ENCODE measurements around the gene UBE2G2.

The UBE2G2 gene

DNA sequence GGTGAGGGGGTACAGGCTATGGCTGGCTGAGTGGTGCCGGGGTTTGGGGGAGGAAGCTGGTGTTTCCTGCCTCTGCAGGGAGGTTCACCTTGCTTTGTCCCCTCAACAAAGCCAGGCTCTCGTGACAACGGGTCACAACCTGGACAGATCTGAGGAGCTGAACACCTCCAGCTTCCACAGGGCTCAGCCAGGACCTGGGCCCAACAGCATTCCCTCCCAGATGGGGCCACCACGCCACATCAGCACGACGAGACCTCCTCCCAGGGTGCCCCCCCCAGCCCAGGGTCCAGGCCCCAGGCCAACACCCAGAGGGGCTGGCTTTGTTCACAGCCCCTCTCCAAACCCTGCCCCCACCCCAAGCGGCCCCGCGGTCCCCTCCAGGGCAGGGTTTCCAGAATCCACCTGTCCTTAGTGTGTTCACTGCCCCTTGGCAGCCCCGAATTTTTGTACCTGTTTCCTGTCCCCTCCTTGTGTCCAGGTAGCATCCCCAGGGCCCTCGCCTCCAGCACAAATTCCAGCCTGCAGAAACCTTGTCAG is 34.7 kb downstream of the UBE2G2 start:
- no peak for DNase-seq (ENCODE audit: extremely low read depth in 1 of 2, low read depth in 1 of 2)

DNA sequence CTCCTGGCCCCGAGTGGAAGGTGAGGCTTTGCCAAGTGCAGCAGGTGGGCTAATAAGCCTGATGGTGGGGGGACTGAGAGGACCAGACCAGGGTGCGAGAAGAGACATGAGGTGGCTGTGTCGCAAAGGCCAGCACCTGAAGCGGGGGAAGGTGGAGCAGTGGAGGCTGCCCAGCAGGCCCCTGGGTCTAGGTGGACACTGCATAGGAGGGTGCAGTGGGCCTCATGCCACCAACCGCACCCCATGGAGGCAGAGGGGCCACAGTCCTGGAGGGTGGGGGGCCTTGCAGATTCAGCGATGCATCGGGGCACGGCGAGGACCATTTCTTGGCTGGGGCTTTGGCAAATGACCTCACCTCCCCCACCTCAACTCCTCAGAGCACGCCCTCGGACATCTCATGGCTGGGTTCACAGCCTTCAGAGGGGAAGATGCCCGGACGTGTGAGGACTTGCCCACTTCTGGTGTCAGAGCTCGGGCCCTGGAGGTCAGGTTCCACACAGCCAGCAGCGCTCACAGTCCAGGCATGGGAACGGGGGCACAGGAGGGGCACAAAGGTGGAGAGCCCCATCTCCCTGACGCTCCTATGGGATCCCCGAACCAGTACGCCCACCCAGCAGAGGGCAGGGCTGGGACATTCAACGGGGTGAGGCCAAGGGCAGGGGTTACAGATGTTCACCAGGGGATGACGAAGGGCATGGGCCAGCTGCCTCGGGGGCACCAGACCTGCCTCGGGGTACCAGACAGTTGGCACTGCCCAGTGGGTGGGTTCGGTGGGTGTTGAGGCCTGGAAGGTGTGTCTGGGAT is 35.4 kb downstream of the UBE2G2 start:
- no peak for DNase-seq (ENCODE audit: extremely low read depth in 1 of 2, low read depth in 1 of 2)

DNA sequence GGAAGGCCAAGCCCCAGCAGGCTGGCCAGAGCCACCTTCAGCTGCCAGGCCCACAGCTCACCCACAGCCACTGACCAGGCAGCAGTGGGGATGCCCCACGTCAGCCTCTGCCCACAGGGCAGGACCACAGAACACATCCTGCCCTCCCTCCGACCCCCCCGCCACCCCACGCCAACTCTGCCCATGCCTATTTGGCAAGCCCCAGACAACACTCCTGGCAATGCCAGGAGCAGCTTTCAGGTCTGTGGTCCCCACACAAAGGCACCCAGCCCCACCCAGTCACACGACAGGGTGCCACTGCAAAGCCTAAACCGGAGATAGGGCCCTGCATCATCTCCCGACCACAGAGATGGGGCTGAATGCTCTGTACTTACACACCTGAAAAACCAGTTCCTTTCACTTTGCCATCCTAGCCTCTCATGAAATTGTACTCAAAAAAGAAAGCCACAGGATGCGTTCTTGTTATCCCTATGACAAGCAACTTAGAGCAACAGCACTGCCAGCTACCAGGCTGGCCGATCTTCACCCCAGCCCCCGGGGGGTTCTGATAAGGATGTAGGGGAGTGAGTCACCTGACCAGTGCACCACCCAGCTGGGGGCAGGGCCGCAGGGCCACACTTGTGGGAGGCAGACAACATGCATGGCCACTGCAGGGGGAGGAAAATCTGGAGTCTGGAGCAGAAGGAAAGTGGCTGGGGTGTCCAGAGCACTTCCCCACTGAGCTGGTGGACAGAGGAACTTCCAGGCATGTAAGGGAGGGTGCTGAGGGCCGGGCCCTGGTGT is 36.2 kb downstream of the UBE2G2 start:
- peak; percentile 10 to 12 for DNase-seq (ENCODE audit: extremely low read depth in 1 of 2, low read depth in 1 of 2)

DNA sequence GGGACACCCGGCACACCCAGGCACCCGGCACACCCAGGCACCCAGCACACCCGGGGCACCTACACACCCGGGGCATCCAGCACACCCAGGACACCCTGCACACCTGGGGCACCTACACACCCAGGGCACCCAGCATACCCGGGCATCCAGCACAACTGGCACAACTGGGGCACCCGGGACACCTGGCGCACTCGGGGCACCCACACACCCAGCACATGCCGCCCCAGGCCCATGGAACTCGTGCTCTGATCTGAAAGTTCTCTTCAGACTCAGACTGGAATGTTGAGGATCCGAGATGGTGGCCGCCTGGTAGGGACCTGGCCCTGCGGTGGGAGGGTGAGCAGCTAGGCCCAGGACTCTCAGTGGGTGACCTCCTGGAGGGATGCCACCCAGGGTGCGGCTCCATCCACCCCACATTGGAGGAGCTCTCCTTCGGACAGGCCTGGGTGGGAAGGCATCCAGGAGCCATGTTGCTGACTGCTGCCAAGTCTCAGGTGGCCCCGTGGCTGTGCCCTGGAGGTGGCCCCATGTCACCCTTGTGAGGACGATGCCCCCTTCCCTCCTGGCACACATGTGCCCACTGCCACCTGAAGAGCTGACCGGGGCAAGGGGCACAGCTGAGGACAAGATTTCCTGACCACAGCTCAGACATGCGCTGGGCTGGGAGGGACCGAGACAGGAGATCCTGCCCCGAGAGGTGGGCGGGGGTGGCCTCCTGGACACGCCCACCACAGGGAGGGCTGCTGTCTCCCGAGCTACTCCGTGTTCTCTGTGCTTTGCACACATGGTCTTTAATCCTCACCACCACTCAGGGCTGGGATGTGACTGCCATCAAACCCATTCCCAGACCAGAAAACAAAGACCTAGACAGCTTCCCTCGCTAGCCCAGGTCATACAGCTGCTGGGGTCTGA is 37.0 kb downstream of the UBE2G2 start:
- no peak for DNase-seq (ENCODE audit: extremely low read depth in 1 of 2, low read depth in 1 of 2)

DNA sequence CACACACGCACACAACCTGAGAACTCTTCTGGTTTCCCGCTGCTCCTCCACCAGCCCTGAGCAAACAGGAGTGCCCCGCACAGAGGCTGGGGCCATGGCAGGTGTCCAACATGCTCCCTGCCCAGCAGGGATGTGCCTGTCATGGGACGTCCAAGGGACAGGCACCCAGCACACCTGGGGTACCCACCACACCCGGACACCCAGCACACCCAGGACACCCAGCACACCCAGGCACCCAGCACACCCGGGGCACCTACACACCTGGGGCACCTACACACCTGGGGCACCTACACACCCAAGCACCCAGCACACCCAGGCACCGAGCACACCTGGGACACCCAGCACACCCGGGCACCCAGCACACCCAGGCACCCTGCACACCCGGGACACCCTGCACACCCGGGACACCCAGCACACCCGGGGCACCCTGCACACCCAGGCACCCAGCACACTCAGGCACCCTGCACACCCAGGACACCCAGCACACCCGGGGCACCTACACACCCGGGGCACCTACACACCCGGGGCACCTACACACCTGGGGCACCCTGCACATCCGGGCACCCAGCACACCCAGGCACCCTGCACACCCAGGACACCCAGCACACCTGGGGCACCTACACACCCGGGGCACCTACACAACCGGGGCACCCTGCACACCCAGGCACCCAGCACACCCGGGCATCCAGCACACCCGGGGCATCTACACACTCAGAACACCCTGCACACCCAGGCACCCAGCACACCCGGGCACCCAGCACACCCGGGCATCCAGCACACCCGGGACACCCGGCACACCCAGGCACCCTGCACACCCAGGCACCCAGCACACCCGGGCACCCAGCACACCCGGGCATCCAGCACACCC is 37.9 kb downstream of the UBE2G2 start:
- DNase-seq (ENCODE audit: extremely low read depth in 1 of 2, low read depth in 1 of 2): no peak

DNA sequence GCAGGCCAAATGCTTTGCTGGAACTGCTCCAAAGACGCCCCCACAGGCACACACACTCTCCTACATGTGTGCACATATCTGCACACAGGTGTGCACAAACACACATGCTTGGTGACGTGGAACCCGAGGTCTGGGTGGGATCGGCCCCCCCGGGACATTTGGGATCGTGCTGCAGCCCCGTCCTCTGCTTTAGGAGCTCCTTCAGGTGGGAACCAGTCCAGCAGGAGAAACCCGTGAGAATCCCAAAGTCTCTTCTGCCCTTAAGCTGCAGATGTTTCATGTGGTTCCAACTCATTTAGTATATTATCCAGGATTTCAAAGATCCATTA is 38.6 kb downstream of the UBE2G2 start:
- no peak for DNase-seq (ENCODE audit: extremely low read depth in 1 of 2, low read depth in 1 of 2)

DNA sequence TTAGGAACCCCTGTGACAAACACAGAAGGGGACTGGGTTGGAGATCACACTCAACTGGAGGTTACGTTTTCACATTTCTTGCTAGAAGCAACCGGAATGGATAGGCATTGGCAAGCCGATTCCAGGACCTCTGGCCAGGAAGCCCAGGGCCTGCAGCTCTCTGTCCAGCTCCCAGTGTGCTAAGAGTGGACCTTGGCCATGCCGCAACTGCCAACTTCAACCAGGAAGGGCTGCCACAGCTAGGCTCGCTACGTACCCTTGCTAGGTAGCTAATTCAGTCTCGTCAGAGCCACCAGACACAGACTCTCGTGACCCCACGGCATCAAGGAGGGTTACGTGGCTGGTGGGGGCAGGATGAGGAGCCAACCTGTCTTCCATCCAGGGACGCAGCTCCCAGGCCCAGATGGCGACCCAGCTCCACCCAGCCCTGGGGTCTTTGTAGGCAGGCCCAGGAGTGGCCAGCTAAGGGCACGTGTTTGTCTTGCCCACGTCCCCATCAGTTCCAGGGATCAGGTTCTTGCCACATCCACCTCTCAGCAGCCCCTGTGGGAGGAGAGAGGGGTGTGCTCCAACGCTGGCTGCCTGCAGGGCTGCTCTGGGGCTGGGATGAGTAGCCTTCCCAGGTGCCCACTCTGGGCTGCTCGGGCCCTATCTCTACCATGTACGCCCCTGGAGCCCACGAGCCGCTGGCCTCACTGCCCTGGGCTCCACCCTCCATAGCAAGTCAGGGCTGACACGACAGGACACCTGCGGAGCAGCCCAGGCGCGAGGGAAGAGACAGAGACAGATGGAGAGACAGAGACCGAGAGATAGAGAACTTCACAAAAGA is 39.2 kb downstream of the UBE2G2 start:
- DNase-seq (ENCODE audit: extremely low read depth in 1 of 2, low read depth in 1 of 2): no peak

DNA sequence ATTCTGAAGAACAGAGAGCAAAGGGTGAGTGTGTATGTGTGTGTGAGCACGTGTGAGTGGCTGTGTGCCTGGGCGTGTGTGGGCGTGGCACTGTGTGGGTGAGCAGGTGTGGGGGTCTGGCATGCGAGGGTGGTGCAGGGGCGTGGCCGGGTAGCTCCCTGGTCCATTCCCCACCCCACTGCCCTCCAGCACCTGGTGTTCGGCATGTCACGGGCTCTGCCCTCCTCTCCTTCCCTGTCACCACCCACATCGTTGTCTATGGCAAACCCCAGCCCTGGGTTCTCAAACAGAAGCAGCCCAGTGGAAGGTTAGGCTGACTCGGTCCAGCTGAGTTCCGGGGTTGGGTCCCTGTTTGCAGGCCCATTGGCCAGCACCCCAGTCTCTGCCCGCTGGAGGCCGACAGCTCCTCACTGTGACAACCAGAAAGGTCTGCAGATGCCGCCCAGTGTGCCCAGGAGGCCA is 39.8 kb downstream of the UBE2G2 start:
- no peak for DNase-seq (ENCODE audit: extremely low read depth in 1 of 2, low read depth in 1 of 2)

DNA sequence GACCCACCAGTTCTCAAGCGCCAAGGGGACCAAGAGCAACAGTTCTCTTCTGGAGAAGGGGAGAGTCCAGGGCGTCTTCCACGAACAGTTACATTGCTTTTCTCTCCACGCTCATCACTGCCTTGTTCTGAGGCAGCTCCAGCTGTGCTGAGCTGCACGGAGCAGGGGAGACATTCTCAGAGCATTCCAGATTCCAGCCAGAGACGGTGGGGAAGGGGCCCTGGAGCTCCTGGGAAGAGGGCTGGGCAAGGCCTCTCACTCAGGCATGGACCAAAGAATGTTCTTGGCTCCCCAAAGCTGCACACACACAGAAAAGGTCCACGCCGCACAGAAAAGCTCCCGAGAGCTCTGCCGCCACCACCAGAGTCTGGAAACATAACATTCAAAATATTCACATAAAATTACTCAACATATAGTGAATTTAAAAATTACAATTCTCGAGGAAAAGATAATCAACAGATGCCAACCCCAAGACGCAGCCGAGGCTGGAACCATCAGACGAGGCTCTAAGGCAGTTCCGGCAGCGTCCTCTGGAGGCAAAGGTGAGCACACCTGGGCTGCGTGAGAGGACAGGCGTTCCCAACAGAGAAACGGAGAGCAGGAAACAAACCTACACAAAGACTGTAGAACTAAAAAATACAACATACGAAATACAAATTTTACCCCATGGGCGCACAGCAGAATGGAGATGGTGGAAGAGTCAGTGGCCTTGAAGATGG is 40.5 kb downstream of the UBE2G2 start:
- DNase-seq (ENCODE audit: extremely low read depth in 1 of 2, low read depth in 1 of 2): no peak

DNA sequence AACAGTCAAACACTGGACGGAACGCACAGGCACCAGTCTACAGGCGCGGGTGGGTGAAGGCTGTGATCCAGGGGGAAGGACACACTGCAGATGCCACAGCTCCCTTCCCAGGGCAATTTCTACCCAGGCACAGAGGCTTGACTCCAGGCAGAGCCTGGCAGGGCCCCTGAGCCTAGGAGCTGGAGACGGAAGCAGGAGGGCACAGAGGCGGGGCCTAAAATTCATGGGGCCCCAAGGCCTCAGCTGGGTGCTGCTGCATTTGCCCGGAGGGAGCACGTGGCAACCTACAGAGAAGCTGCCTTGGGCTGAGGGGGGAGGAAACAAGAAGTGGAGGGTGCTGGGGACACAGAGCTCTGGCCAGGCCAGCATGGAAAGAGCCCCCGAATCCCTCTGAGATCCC is 41.2 kb downstream of the UBE2G2 start:
- DNase-seq (ENCODE audit: extremely low read depth in 1 of 2, low read depth in 1 of 2): no peak

DNA sequence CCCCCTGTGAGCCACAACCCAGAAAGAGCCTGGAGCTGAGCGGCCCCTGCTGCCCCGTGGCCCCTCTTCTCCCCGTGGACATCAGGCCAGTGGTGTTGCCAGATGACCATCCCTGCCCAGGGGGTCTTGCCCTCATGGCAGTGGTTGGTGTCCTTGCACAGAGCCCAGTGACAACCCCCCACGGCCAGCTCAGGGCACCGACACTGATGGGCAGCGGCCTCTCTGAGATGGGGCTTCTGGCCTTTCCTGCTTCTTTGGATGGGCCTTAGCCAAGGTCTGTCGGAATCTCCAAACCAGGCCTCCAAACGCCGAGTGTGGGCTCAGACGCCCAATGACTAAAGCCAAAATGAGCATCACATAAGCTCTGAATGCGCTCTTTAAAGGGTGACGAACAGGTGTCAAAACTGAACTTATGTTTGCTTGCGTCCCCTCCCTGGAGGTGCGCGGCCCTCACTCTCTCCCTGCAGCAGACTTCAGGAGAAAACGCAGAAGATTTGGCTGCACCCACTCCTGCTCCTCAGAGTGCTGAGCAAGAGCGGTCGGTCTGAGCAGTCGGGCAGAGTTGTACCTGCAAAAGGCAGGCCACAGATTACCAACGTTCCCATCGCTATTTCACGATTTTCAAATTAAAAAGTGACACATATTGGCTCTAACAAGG is 41.9 kb downstream of the UBE2G2 start:
- DNase-seq (ENCODE audit: extremely low read depth in 1 of 2, low read depth in 1 of 2): no peak

DNA sequence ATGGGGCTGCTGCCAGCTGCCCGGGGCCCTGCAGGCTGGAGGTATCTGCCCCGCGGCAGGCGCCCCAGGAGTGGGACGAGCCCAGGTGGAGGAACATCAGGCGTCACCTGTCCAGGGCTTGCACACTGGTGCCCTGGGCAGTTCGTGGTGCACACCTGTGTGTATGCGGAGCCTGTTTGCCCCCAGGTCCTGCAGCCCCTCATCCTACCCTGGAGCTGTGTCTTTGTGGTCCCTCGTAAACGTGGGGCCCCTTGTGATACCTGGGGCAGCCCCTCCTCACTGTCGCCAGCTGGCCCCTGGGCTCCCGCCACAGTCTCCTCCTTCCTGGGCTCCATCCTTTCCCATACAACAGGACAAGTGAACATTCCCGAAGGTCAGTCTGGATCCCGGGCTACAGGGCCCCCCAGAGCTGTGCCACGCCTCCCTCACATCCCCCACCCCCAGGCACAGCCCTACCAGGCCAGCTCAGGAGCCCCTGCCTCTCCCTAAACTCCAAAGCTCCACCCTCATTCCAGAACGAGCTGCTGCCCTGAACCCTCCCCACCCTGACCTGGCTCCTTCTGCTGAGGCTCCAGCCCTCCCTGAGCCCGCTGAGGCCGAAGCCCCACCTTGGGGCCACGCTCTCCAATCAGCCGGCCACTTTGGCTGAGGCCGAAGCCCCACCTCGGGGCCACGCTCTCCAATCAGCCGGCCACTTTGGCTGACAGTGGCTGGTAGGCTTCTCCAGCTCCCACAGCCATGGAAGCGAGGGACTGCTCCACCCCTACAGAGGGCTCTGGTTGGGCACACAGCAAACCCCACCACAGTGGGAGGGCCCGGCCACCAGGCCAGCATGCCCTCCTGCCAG is 42.6 kb downstream of the UBE2G2 start:
- DNase-seq (ENCODE audit: extremely low read depth in 1 of 2, low read depth in 1 of 2): no peak

DNA sequence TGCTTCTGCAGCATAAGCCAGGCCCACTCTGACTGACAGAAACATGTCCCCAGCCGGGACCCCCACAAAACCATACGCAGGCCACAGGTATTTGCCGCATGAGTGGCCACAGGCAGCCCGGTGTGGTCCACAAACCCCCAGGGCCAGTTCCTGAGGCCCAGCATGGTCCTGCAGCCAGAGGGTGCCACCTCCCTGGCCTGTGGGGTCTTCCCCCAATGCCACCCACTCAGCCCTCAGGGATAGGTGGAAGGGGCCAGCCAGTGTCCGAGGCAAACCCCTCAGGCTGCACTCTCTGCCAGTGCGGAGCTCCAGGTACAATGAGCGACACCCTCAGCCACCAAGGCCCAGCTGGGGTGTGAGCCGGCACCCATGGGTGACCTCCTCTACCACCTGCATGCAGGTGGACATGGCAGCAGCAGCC is 43.5 kb downstream of the UBE2G2 start:
- no peak for DNase-seq (ENCODE audit: extremely low read depth in 1 of 2, low read depth in 1 of 2)

DNA sequence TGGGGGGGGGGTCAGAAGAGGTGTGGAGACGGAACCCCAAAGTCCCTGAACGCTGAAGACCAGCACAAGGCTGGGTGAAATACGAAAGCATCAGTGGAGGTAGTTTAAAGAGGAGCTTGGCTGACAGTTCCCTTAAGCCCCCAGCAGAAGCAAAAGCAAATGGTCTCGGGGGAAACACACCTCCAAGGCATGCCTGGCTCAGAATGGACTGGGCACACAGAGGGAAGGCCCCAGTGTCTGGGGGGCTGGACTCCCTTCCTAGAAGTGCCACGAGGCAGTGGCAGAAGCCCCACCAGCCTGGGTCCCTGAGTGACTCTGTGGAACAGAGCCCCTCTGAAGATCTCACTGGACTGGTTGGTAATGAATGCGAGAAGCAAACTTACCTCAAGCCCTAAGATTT is 43.9 kb downstream of the UBE2G2 start:
- no peak for DNase-seq (ENCODE audit: extremely low read depth in 1 of 2, low read depth in 1 of 2)

DNA sequence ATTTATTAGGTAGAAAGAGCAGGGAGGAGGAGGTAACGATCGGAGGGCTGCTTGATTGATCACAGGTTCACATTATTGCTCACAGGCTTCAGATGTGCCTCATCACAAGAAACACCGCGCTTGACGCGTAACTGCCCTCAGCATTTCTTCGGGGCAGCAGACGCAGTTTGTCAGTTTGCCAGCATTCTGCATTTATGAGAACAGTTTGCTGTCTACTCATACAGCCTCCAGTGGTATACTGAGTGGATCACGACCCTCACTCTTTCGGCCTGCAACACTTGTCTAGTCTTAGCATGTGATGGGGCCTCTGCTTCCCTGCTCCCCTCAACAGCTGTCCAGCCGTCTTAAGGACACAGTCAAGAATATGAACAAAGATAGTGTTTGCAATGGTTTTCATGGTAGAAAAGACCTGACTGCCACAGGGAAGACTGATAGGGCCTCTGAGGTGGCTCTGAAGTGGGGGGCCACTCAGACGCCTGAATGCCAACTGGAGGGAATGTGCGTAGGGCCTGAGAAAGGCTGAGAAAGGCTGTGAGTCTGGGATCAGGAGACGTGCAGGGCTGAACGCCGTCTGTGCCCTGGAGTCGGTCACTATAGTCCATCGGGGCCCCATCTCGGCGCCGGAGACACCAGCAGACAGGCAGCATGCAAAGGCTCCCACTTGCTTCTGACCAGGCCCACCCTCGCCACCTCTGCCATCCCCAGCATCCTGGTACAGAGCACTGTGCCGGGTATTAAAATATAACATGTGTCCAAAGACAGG is 45.0 kb downstream of the UBE2G2 start:
- no peak for DNase-seq (ENCODE audit: extremely low read depth in 1 of 2, low read depth in 1 of 2)

DNA sequence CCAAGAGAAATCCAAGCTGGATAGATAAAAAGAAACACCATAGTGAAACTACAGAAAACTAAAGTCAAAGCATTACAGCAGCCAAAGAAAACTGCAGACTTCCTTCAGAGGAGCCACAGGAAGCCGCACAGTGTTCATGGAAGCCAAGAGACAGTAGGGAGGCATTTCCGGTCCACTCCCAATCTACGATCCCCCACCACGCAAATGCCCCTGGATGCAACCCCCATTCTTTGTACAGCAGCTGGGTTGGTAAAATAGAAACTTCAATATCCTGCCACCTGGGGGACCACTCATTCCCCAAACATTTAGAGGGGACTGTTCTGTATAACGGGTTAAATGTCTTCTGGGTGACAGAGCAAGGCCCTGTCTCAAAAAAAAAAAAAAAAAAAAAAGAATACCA is 46.4 kb downstream of the UBE2G2 start:
- DNase-seq (ENCODE audit: extremely low read depth in 1 of 2, low read depth in 1 of 2): no peak

Data from activated CD8-positive, alpha-beta memory T cell treated with anti-CD3 and anti-CD28 coated beads for 1 hour (primary cell).